Measurements from ENCODE around the gene KCTD19.

DNA sequence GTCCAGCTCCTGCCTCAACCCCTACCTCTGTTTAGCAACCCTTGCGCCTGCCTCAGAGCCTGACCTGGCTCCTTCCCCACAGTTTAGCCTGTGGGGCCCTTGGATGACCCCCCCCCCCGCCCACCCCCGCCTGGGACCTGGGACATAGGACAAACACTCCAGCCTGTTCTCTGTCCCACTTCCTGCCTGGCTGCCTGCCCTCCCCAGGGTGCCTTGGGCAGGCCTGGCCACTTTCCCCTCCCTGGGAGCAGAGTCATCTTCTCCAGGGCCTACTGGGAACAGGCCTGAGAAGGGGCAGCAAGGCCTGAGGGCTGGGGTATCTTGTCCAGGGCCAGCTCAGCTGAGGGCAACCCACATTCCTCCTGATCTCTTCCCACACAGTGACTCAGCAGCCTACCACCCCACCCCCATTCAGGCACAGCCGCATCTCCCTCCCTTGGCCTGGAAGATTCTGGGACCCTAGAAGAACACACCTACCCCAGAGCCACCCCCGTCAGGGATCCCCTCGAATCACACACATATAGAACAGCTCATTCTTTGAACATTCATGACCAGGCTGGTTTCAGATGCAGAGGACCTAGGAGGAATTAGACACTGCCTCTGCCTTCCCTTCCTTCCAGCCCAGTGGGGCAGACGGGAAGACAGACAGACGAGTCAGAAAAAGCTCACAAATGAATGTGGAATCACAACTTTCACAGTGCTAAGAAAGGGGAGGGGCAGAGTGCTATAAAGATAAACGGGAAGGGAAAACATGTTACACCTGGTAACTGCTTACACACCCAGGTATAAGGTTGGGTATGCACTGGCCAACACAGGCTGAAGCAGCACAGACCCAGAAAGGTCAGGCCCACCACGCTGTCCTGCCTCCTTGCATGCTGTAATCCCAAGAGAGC lies 85.3 kb downstream of the KCTD19 start:
- TF ChIP-seq, protein P1, sequence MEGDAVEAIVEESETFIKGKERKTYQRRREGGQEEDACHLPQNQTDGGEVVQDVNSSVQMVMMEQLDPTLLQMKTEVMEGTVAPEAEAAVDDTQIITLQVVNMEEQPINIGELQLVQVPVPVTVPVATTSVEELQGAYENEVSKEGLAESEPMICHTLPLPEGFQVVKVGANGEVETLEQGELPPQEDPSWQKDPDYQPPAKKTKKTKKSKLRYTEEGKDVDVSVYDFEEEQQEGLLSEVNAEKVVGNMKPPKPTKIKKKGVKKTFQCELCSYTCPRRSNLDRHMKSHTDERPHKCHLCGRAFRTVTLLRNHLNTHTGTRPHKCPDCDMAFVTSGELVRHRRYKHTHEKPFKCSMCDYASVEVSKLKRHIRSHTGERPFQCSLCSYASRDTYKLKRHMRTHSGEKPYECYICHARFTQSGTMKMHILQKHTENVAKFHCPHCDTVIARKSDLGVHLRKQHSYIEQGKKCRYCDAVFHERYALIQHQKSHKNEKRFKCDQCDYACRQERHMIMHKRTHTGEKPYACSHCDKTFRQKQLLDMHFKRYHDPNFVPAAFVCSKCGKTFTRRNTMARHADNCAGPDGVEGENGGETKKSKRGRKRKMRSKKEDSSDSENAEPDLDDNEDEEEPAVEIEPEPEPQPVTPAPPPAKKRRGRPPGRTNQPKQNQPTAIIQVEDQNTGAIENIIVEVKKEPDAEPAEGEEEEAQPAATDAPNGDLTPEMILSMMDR (conservative IDR thresholded peaks at IDR 0.05; ENCODE audit: low read depth, low read length) = no peak
- TF ChIP-seq EZH2 (IDR thresholded peaks at IDR 0.05; ENCODE audit: borderline replicate concordance, low read depth, low read length, poor library complexity, severe bottlenecking) = no peak
